Loucy (cell line): ENCODE data around the gene MYBPHL.

Experiments used
- H2AFZ ChIP-seq: fragments of 200-600 bp; sonication (generic); 2 replicates; pipeline ENCODE4 v1.6.0; 2016; ENCODE audit warnings: antibody characterized with exemption, mild to moderate bottlenecking, low read length, moderate library complexity
- H3F3A ChIP-seq: fragments of 200-600 bp; 2 replicates; pipeline ENCODE4 v1.6.0; 2016; ENCODE audit warnings: antibody characterized with exemption, low read depth, mild to moderate bottlenecking
- H3K27me3 ChIP-seq: fragments of 200-600 bp; sonication (generic); 2 replicates; pipeline ENCODE4 v1.6.1; 2014; ENCODE audit warnings: low read length, mild to moderate bottlenecking; ENCODE audit not compliant: insufficient read depth, poor library complexity, severe bottlenecking
- H3K36me3 ChIP-seq: fragments of 200-600 bp; sonication (generic); 2 replicates; pipeline ENCODE4 v1.6.1; 2016; ENCODE audit warnings: low read length; ENCODE audit not compliant: insufficient read depth
- H3K4me1 ChIP-seq: fragments of 200-600 bp; sonication (generic); 2 replicates; pipeline ENCODE4 v1.5.1; 2014; ENCODE audit warnings: low read length, mild to moderate bottlenecking; ENCODE audit not compliant: insufficient read depth, poor library complexity, severe bottlenecking
- H3K4me2 ChIP-seq: fragments of 200-600 bp; sonication (generic); 2 replicates; pipeline ENCODE4 v1.6.0; 2014; ENCODE audit warnings: antibody characterized with exemption, low read length, low read depth, mild to moderate bottlenecking; ENCODE audit not compliant: poor library complexity, severe bottlenecking
- H3K4me3 ChIP-seq: fragments of 200-600 bp; sonication (generic); 2 replicates; pipeline ENCODE4 v1.5.1; 2014; ENCODE audit warnings: low read length, mild to moderate bottlenecking, mixed read lengths; ENCODE audit not compliant: poor library complexity, severe bottlenecking
- H3K79me2 ChIP-seq: fragments of 200-600 bp; sonication (generic); 2 replicates; pipeline ENCODE4 v1.6.1; 2014; ENCODE audit warnings: low read length; ENCODE audit not compliant: insufficient read depth
- H3K9ac ChIP-seq: fragments of 200-600 bp; sonication (generic); 2 replicates; pipeline ENCODE4 v1.6.0; 2014; ENCODE audit warnings: mild to moderate bottlenecking, low read depth, low read length, moderate library complexity; ENCODE audit not compliant: poor library complexity, severe bottlenecking
- H3K9me2 ChIP-seq: fragments of 200-600 bp; sonication (generic); replicated peaks from 2 replicates; pipeline ENCODE4 v1.6.1; 2016; ENCODE audit warnings: low read depth, low read length, mixed read lengths
- H3K9me3 ChIP-seq: fragments of 200-600 bp; sonication (generic); 2 replicates; pipeline ENCODE4 v1.6.1; 2014; ENCODE audit warnings: mild to moderate bottlenecking, antibody characterized with exemption, low read length, low read depth; ENCODE audit not compliant: insufficient read depth
- H4K20me1 ChIP-seq: fragments of 200-600 bp; sonication (generic); 2 replicates; pipeline ENCODE4 v1.6.0; 2014; ENCODE audit warnings: antibody characterized with exemption, low read length, mild to moderate bottlenecking; ENCODE audit not compliant: insufficient read depth, poor library complexity, severe bottlenecking
- CTCF ChIP-seq: fragments of 200-600 bp; sonication (generic); conservative IDR thresholded peaks from 2 replicates; pipeline ENCODE4 v1.5.1; 2014; ENCODE audit warnings: mild to moderate bottlenecking, antibody characterized with exemption, low read length
- EZH2phosphoT487 ChIP-seq: fragments of 200-600 bp; IDR thresholded peaks from 2 replicates; pipeline ENCODE4 v1.6.1; 2018; ENCODE audit warnings: antibody characterized with exemption, mild to moderate bottlenecking, moderate library complexity, borderline replicate concordance

MYBPHL gene

DNA sequence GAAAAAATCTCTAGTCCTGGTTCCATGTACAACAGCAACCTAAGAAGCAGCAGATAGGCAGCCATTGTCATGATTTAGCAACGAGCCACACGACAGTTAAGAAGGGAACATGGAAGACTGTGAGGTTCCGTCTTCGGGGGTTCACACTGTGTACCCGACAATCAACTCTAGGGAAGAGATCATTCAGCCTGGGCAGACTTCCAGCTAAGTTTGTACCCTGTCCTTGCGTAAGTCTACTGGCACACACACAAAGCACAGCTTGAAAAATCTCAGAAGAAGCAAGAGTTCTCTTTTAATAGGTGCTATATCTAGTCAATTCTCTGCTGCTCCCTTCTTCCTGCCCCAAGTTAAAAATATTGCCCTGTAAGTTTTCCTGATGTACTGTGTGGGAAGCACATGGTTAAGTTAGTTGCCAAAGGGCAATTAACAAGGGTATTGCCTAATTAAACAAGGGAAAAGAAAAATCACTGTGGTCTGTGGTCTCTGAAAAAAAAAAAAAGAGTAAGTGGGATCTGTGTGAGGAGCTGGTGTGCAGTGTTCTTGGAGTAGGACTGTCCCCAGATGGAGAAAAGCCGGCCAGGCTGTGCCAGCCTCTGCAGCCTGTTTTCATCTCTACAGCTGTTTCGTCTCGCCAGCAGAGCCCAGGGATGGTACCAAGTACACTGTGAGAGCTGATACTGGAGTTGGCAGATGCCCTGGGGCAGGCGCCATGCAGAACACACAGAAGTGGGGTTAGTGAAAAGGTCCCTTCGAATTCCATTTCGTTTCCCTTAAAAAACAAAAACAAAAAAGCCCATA is 6.4 kb upstream of the MYBPHL start:
- Histone ChIP-seq H3K27me3 (no peaks in the 10 kb centered on the region), H3K9me3 (no peaks in the 10 kb centered on the region), H3K9ac (no peak overlapping the region), H3K4me2 (no peak overlapping the region), H3K79me2 (no peaks in the 10 kb centered on the region), H3K4me3 (no peak overlapping the region), H2AFZ (no peak overlapping the region), H3K9me2 (no peaks in the 10 kb centered on the region), H3K36me3 (peaks cover 14% of the 10 kb centered on the region; the same call in 1 of the 2 replicates), H4K20me1 (no peaks in the 10 kb centered on the region), H3F3A (no peaks in the 10 kb centered on the region), H3K4me1 (no peaks in the 10 kb centered on the region)
- TF ChIP-seq EZH2phosphoT487 = no peak
- no peak for TF ChIP-seq CTCF

DNA sequence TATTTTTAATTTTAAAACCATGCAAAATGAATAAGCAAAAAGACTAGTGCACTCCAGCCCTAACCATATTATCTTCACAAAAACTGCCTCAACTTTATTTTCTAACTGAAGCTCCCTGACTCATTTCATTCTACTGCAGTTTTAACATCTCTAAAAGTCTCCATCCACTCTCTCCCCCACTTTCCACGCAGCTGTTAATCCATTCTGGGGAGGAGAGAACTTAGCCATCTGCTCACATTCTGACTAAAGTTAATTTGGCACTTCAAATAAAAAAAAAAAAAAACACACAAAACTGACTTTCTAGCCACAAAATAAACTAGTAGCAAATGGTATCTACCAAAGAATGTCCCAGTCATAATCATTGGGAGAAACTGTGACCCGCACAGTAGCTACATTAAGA is 5.4 kb upstream of the MYBPHL start:
- Histone ChIP-seq H3K79me2 (no peaks in the 10 kb centered on the region), H3K4me1 (no peaks in the 10 kb centered on the region), H3K9me2 (no peaks in the 10 kb centered on the region), H3K4me3 (no peak overlapping the region), H4K20me1 (no peaks in the 10 kb centered on the region), H2AFZ (no peak overlapping the region), H3K27me3 (no peaks in the 10 kb centered on the region), H3K4me2 (no peak overlapping the region), H3K9ac (no peak overlapping the region), H3K36me3 (peaks cover 11% of the 10 kb centered on the region; the same call in 1 of the 2 replicates), H3F3A (no peaks in the 10 kb centered on the region), H3K9me3 (no peaks in the 10 kb centered on the region)
- TF ChIP-seq EZH2phosphoT487 = no peak
- TF ChIP-seq CTCF = no peak

GRCh38 chr1:109309347-109309746 is 2.5 kb upstream of the MYBPHL start:
- Histone ChIP-seq H3K79me2 (no peaks in the 10 kb centered on the region), H3F3A (no peaks in the 10 kb centered on the region), H3K27me3 (no peaks in the 10 kb centered on the region), H3K9ac (no peak overlapping the region), H3K4me1 (no peaks in the 10 kb centered on the region), H3K4me3 (no peak overlapping the region), H3K4me2 (no peak overlapping the region), H3K9me3 (no peaks in the 10 kb centered on the region), H4K20me1 (no peaks in the 10 kb centered on the region), H2AFZ (no peak overlapping the region), H3K9me2 (no peaks in the 10 kb centered on the region), H3K36me3 (peaks cover 6% of the 10 kb centered on the region; the same call in 1 of the 2 replicates)
- TF ChIP-seq EZH2phosphoT487 (no peak), CTCF (no peak)
